ENCODE measurements around the gene ADARB1.

ADARB1 gene

GRCh38 chr21:45078877-45079281 is 4.5 kb downstream of the ADARB1 start:
- TF ChIP-seq CSDC2 (CRISPR knock-in tag; IDR thresholded peaks at IDR 0.05) (no peak), ZNF70 (CRISPR knock-in tag; IDR thresholded peaks at IDR 0.05) (no peak), ARNTL (CRISPR knock-in tag; IDR thresholded peaks at IDR 0.05; ENCODE audit: borderline replicate concordance, low read depth) (no peak), PPARA (CRISPR knock-in tag; IDR thresholded peaks at IDR 0.05; ENCODE audit: borderline replicate concordance) (no peak)
- no peak for ATAC-seq

DNA sequence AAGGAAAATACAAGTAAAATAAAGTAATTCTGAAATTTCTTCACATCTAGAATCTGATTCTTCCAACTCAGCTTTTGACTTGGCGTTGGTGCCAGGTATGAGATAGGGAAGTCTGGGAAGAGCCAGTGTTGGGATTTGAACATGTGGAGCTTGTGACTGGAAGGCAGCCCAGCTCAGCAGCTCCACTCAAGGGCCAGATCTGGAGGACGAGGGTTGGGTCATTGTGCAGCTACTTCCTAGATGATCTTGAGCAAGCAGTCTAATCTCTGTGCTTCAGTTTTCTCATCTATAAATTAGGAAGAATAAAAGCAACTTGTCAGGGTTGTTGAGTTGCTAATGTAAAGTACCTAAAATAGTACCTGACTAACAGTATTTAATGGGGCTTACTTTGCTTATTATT is 5.0 kb downstream of the ADARB1 start:
- TF ChIP-seq, protein P1, sequence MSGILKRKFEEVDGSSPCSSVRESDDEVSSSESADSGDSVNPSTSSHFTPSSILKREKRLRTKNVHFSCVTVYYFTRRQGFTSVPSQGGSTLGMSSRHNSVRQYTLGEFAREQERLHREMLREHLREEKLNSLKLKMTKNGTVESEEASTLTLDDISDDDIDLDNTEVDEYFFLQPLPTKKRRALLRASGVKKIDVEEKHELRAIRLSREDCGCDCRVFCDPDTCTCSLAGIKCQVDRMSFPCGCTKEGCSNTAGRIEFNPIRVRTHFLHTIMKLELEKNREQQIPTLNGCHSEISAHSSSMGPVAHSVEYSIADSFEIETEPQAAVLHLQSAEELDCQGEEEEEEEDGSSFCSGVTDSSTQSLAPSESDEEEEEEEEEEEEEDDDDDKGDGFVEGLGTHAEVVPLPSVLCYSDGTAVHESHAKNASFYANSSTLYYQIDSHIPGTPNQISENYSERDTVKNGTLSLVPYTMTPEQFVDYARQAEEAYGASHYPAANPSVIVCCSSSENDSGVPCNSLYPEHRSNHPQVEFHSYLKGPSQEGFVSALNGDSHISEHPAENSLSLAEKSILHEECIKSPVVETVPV (CRISPR knock-in tag; IDR thresholded peaks at IDR 0.05), result no peak
- TF ChIP-seq ZNF70 (CRISPR knock-in tag; IDR thresholded peaks at IDR 0.05) (no peak), SNAI2 (CRISPR knock-in tag; IDR thresholded peaks at IDR 0.05) (no peak), ZNF8 (CRISPR knock-in tag; IDR thresholded peaks at IDR 0.05) (no peak), PPARA (CRISPR knock-in tag; IDR thresholded peaks at IDR 0.05; ENCODE audit: borderline replicate concordance) (no peak), ISL1 (CRISPR knock-in tag; IDR thresholded peaks at IDR 0.05) (no peak), PATZ1 (CRISPR knock-in tag; IDR thresholded peaks at IDR 0.05; ENCODE audit: borderline replicate concordance) (no peak), TCF4 (CRISPR knock-in tag; IDR thresholded peaks at IDR 0.05; ENCODE audit: borderline replicate concordance) (no peak), TOX (CRISPR knock-in tag; IDR thresholded peaks at IDR 0.05; ENCODE audit: borderline replicate concordance) (no peak), ARNTL (CRISPR knock-in tag; IDR thresholded peaks at IDR 0.05; ENCODE audit: borderline replicate concordance, low read depth) (no peak), BACH2 (CRISPR knock-in tag; IDR thresholded peaks at IDR 0.05; ENCODE audit: borderline replicate concordance) (no peak), ZFP3 (CRISPR knock-in tag; IDR thresholded peaks at IDR 0.05) (no peak), ZC3H10 (CRISPR knock-in tag; IDR thresholded peaks at IDR 0.05) (no peak), RARB (CRISPR knock-in tag; IDR thresholded peaks at IDR 0.05) (no peak), ZNF565 (CRISPR knock-in tag; conservative IDR thresholded peaks at IDR 0.05; ENCODE audit: low read depth) (no peak)
- TF ChIP-seq, protein P2, sequence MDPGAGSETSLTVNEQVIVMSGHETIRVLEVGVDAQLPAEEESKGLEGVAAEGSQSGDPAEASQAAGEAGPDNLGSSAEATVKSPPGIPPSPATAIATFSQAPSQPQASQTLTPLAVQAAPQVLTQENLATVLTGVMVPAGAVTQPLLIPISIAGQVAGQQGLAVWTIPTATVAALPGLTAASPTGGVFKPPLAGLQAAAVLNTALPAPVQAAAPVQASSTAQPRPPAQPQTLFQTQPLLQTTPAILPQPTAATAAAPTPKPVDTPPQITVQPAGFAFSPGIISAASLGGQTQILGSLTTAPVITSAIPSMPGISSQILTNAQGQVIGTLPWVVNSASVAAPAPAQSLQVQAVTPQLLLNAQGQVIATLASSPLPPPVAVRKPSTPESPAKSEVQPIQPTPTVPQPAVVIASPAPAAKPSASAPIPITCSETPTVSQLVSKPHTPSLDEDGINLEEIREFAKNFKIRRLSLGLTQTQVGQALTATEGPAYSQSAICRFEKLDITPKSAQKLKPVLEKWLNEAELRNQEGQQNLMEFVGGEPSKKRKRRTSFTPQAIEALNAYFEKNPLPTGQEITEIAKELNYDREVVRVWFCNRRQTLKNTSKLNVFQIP (CRISPR knock-in tag; IDR thresholded peaks at IDR 0.05; ENCODE audit: borderline replicate concordance, low read depth), result no peak
- TF ChIP-seq, protein P3, sequence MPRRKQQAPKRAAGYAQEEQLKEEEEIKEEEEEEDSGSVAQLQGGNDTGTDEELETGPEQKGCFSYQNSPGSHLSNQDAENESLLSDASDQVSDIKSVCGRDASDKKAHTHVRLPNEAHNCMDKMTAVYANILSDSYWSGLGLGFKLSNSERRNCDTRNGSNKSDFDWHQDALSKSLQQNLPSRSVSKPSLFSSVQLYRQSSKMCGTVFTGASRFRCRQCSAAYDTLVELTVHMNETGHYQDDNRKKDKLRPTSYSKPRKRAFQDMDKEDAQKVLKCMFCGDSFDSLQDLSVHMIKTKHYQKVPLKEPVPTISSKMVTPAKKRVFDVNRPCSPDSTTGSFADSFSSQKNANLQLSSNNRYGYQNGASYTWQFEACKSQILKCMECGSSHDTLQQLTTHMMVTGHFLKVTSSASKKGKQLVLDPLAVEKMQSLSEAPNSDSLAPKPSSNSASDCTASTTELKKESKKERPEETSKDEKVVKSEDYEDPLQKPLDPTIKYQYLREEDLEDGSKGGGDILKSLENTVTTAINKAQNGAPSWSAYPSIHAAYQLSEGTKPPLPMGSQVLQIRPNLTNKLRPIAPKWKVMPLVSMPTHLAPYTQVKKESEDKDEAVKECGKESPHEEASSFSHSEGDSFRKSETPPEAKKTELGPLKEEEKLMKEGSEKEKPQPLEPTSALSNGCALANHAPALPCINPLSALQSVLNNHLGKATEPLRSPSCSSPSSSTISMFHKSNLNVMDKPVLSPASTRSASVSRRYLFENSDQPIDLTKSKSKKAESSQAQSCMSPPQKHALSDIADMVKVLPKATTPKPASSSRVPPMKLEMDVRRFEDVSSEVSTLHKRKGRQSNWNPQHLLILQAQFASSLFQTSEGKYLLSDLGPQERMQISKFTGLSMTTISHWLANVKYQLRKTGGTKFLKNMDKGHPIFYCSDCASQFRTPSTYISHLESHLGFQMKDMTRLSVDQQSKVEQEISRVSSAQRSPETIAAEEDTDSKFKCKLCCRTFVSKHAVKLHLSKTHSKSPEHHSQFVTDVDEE (CRISPR knock-in tag; IDR thresholded peaks at IDR 0.05), result no peak
- no peak for ATAC-seq

- no peak for TF ChIP-seq ESRRG (CRISPR knock-in tag; IDR thresholded peaks at IDR 0.05)
- no peak for TF ChIP-seq TCF4 (CRISPR knock-in tag; IDR thresholded peaks at IDR 0.05; ENCODE audit: borderline replicate concordance)
- ATAC-seq, result peak; percentile 24; the same call in 2 of the 3 replicates
These were observed 5.9 kb downstream of the ADARB1 start for GRCh38 chr21:45080232-45080631.

- ATAC-seq, result peak; percentile 95
- TF ChIP-seq SNAI2 (CRISPR knock-in tag; IDR thresholded peaks at IDR 0.05) (no peak), BACH2 (CRISPR knock-in tag; IDR thresholded peaks at IDR 0.05; ENCODE audit: borderline replicate concordance) (no peak), CREB5 (CRISPR knock-in tag; IDR thresholded peaks at IDR 0.05; ENCODE audit: low read depth) (no peak), TOX (CRISPR knock-in tag; IDR thresholded peaks at IDR 0.05; ENCODE audit: borderline replicate concordance) (no peak), ZC3H10 (CRISPR knock-in tag; IDR thresholded peaks at IDR 0.05) (no peak), GLIS3 (CRISPR knock-in tag; IDR thresholded peaks at IDR 0.05) (no peak), CSDC2 (CRISPR knock-in tag; IDR thresholded peaks at IDR 0.05) (peak; percentile 23; the same call in 1 of the 2 replicates)
- TF ChIP-seq, protein P3 (CRISPR knock-in tag; IDR thresholded peaks at IDR 0.05), result no peak
These were observed 6.4 kb downstream of the ADARB1 start for GRCh38 chr21:45080639-45081414.
